NB4 (cell line): Measurements from ENCODE around the gene PNMT.

Experiments used
- DNase-seq: peaks from one replicate; pipeline ENCODE4 v3.0.0; 2010; ENCODE audit warnings: low read depth
- H3K4me3 ChIP-seq: one replicate; pipeline ENCODE4 v1.5.1; 2011; ENCODE audit warnings: mild to moderate bottlenecking, low read depth, low read length, moderate library complexity
- MYC ChIP-seq: IDR thresholded peaks from 2 replicates; pipeline ENCODE4 v1.6.1; 2011; ENCODE audit warnings: low read depth, low read length
- POLR2A ChIP-seq: IDR thresholded peaks from 2 replicates; pipeline ENCODE4 v1.6.1; 2011; ENCODE audit warnings: mild to moderate bottlenecking; ENCODE audit not compliant: insufficient read length; ENCODE audit errors: extremely low read depth
- TF ChIP-seq, protein P1 (sequence below): IDR thresholded peaks from one replicate; pipeline ENCODE4 v1.5.1; 2012; ENCODE audit warnings: low read depth, low read length
- TF ChIP-seq, protein P2 (sequence below): IDR thresholded peaks from 2 replicates; pipeline ENCODE4 v1.6.1; 2011; ENCODE audit warnings: low read depth, low read length

PNMT gene

DNA sequence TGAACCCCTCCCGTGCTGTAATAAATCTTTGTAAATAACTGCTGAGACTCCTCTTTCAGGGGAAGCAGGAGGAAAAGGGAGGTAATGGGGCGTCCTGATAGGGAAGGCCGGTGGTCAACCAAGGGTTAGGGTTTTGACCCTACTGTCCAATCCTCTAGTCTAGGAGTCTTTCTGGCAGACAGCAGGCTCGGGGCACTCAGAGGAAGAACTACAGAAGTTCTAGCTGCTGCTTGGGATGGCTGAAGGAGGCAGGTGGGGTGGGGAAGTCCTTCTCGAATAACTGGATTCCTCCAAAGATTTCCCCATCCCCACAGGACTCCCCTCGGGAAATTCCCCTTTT, 31.7 kb upstream of the PNMT start:
- no peak for DNase-seq
- H3K4me3 ChIP-seq: peak overlapping the region; percentile 80
- TF ChIP-seq MYC (no peak), POLR2A (no peak)
- TF ChIP-seq, protein P1, sequence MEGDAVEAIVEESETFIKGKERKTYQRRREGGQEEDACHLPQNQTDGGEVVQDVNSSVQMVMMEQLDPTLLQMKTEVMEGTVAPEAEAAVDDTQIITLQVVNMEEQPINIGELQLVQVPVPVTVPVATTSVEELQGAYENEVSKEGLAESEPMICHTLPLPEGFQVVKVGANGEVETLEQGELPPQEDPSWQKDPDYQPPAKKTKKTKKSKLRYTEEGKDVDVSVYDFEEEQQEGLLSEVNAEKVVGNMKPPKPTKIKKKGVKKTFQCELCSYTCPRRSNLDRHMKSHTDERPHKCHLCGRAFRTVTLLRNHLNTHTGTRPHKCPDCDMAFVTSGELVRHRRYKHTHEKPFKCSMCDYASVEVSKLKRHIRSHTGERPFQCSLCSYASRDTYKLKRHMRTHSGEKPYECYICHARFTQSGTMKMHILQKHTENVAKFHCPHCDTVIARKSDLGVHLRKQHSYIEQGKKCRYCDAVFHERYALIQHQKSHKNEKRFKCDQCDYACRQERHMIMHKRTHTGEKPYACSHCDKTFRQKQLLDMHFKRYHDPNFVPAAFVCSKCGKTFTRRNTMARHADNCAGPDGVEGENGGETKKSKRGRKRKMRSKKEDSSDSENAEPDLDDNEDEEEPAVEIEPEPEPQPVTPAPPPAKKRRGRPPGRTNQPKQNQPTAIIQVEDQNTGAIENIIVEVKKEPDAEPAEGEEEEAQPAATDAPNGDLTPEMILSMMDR: no peak
- TF ChIP-seq, protein P2, sequence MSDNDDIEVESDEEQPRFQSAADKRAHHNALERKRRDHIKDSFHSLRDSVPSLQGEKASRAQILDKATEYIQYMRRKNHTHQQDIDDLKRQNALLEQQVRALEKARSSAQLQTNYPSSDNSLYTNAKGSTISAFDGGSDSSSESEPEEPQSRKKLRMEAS: no peak

DNA sequence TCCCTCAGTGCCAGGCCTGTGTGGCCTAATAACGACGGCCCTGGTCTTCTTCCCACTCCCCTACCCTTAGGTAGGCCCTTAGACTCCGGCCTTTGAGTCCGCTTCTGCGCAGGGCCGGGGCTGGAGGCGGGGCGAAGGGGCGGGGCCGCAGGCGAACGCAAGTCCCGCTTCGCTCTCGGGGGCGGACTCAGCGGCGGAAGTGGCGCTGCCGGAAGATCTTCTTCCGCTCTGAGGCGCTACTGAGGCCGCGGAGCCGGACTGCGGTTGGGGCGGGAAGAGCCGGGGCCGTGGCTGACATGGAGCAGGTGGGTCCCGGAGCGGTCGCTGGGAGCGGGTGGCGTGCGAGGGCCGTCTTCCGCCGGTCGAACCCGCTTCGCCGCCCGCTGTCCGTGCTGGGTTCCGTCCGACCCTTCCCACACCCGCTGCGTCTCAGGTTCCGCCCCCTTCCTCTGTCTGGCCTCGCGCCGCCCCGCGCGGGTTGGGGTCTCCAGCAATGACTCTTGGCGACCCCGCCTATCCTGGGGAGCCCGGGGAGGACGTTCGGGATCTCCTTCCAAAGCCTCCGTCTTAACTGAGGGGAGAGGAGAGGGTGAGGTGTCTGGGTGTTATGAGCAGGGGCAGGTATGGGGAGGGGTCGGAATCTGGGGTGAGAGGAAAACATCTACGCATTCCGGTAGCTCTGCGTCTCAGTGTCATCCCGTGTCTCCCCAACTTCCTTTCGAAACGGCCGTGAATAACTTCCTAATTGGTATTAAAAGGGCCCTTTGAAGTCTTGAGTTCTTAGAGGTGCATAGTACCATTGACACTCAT, 31.1 kb upstream of the PNMT start, which contains the start of gene STARD3:
TSS of gene STARD3 (plus strand) at position 218 of the 810 bp plus-strand sequence. CDS start 16,388 bp downstream, outside the sequence.
- TF ChIP-seq POLR2A: peak; percentile 69
- TF ChIP-seq, protein P1: no peak
- TF ChIP-seq, protein P2: peak; percentile 66
- peak; percentile 75 for TF ChIP-seq MYC
- peak; percentile 95 for DNase-seq
- H3K4me3 ChIP-seq: peak within 1 kb of the TSS; percentile 80

DNA sequence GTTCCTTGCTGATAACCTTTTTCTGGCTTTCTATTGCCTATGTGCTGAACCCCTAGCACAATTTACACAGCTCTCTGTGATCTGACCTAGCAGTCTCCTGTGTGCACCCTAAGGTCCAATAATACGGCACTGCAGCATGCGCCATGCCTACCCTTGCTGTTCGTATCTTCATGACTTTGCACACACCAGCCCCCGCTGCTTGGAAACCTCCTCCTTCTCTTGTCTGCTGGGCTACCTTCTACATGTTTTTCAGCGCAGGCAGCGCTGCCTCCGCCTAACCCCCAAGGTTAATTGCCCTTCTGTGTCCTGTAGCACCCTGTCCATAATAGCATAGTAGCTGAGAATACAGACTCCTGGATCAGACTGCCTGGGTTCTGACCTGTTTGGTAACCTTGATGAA, 29.9 kb upstream of the PNMT start:
- H3K4me3 ChIP-seq: peak overlapping the region; percentile 80
- no peak for DNase-seq
- TF ChIP-seq, protein P2: no peak
- TF ChIP-seq, protein P1: no peak
- no peak for TF ChIP-seq POLR2A
- TF ChIP-seq MYC: no peak

DNA sequence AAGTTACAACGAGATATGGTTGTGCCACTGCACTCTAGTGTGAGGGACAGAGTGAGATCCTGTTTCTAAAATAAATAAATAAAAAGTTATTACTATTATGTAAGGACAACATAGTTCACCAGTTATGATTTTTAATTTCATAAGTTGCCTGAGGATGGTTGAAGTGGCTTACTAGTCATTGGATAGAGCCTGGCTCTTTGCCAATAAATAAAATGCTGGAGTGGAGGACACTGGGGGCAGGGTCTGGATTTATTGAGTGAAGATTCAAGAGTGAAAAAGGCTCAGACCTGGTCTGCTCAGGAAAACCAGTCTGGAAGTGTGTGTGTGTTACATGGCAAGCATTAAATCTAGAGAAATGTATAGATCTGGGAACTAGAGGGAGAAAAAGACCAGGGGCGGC, 29.2 kb upstream of the PNMT start:
- no peak for DNase-seq
- no peak overlapping the region for H3K4me3 ChIP-seq
- TF ChIP-seq, protein P1: no peak
- TF ChIP-seq, protein P2: no peak
- no peak for TF ChIP-seq MYC
- TF ChIP-seq POLR2A: no peak

DNA sequence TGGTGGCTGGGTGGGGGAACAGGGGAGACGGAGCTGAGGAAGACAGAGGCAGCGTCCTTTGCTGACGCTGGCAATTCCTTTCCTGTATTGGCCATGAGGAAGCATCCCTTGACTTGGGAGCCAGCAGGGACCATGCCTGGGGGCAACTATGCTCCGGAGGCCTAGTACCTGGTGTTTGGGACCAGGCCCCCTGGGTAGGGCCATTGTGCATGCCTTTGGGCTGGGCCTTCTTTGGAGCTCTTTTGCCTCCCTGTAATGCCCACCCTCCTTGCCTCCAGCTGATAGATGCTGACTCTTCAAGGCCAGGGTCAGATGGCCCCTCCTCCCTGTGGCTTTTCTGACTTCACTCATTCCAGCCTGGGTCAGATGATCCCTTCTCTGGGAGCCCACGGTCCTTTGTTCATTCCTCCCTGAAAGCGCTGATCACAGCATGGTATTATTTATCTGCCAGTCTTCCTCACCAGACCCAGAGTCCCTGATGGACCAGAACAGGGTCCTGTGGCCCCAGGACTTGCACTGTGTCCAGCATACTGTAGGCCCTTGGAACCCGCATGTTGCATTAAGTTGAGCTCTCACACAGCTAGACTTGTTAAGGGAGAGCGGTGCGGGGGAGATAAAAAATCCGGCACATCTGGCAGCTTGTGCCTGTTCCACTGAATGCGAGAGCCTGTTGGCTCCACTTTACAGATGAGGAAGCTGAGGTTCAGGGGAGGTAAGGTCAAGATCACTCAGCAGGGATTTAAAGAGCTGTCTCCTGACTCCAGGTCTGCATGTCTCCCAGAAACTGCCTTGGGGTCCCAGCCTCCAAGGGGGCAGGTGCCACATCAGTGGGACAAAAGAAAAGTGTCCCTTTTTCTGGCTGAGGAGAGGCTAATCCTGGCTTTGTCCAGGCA, 28.4 kb upstream of the PNMT start:
- no peak for DNase-seq
- no peak overlapping the region for H3K4me3 ChIP-seq
- TF ChIP-seq POLR2A (no peak), MYC (no peak)
- TF ChIP-seq, protein P1: no peak
- TF ChIP-seq, protein P2: no peak
